H1 (cell line): ENCODE results near the gene MGAT5.

ENCODE experiments used
- ATF2 ChIP-seq: IDR thresholded peaks from 2 replicates; pipeline ENCODE4 v1.6.1; 2012; ENCODE audit warnings: low read length, inconsistent platforms
- BRCA1 ChIP-seq: IDR thresholded peaks from 2 replicates; pipeline ENCODE4 v1.6.1; 2012; ENCODE audit warnings: low read depth, low read length, improper control_type of control experiment
- CBX5 ChIP-seq: fragments of 300-800, 300-1000 bp; sonication (generic); IDR thresholded peaks from 2 replicates; pipeline ENCODE4 v1.7.1; 2016; ENCODE audit warnings: antibody characterized with exemption, low read length, low read depth
- CBX8 ChIP-seq: fragments of 300-800, 300-1000 bp; sonication (generic); IDR thresholded peaks from 2 replicates; pipeline ENCODE4 v1.7.1; 2016; ENCODE audit warnings: low read depth, low read length, borderline replicate concordance
- GABPA ChIP-seq: IDR thresholded peaks from 2 replicates; pipeline ENCODE4 v1.6.1; 2011; ENCODE audit warnings: mild to moderate bottlenecking, low read length, moderate library complexity, borderline replicate concordance; ENCODE audit not compliant: insufficient read depth
- JUND ChIP-seq: IDR thresholded peaks from 2 replicates; pipeline ENCODE4 v1.6.1; 2011; ENCODE audit warnings: mild to moderate bottlenecking, improper control_type of control experiment, low read length
- MAFK ChIP-seq: IDR thresholded peaks from 2 replicates; pipeline ENCODE4 v1.6.1; 2012; ENCODE audit warnings: low read depth, mild to moderate bottlenecking, improper control_type of control experiment, low read length
- RAD21 ChIP-seq, 2 experiments: IDR thresholded peaks in 1 of 2; conservative IDR thresholded peaks in 1 of 2; 2 replicates each; pipeline ENCODE4 v1.6.1; 2011; ENCODE audit warnings: low read depth in 2 of 2, low read length in 2 of 2, improper control_type of control experiment in 1 of 2, inconsistent platforms in 1 of 2, mild to moderate bottlenecking in 1 of 2, moderate library complexity in 1 of 2
- YY1 ChIP-seq: IDR thresholded peaks from 2 replicates; pipeline ENCODE4 v1.6.1; 2011; ENCODE audit warnings: low read depth, mild to moderate bottlenecking, low read length
- TF ChIP-seq, protein P1 (sequence below), 3 experiments: IDR thresholded peaks; 1 replicate in 2 of 3; 2 replicates in 1 of 3; pipeline versions ENCODE4 v1.5.1 to v1.6.1; 2011; ENCODE audit warnings: low read length in 3 of 3, mild to moderate bottlenecking in 3 of 3, inconsistent platforms in 2 of 3, low read depth in 1 of 3, moderate library complexity in 1 of 3; ENCODE audit not compliant: insufficient read depth in 1 of 3; ENCODE audit errors: control extremely low read depth in 1 of 3
- TF ChIP-seq, protein P2 (sequence below): IDR thresholded peaks from 2 replicates; pipeline ENCODE4 v1.6.1; 2011; ENCODE audit warnings: low read length, improper control_type of control experiment

DNA sequence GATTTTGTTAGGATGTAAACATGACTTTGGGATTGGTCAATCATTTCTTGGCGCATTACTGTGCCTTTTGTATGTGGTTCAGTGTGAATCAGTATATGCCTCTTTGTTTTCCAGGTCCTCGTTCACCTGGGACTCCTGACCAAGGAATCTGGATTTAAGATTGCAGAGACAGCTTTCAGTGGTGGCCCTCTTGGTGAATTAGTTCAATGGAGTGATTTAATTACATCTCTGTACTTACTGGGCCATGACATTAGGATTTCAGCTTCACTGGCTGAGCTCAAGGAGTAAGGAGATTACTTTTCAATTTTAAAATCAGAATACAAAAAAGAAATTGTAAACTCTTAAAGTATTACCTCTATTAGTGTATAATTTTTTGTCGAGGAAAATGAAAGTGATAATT, 87.6 kb downstream of the MGAT5 start:
- TF ChIP-seq ATF2 (no peak), RAD21 (IDR thresholded peaks at IDR 0.05 in 1 of 2, conservative IDR thresholded peaks at IDR 0.05 in 1 of 2; ENCODE audit: low read depth in 2 of 2, low read length in 2 of 2) (no peak), JUND (no peak), GABPA (no peak), BRCA1 (no peak), MAFK (no peak), CBX8 (no peak), CBX5 (no peak), YY1 (no peak)
- TF ChIP-seq, protein P1, sequence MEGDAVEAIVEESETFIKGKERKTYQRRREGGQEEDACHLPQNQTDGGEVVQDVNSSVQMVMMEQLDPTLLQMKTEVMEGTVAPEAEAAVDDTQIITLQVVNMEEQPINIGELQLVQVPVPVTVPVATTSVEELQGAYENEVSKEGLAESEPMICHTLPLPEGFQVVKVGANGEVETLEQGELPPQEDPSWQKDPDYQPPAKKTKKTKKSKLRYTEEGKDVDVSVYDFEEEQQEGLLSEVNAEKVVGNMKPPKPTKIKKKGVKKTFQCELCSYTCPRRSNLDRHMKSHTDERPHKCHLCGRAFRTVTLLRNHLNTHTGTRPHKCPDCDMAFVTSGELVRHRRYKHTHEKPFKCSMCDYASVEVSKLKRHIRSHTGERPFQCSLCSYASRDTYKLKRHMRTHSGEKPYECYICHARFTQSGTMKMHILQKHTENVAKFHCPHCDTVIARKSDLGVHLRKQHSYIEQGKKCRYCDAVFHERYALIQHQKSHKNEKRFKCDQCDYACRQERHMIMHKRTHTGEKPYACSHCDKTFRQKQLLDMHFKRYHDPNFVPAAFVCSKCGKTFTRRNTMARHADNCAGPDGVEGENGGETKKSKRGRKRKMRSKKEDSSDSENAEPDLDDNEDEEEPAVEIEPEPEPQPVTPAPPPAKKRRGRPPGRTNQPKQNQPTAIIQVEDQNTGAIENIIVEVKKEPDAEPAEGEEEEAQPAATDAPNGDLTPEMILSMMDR (IDR thresholded peaks at IDR 0.05; ENCODE audit: control extremely low read depth in 1 of 3, insufficient read depth in 1 of 3, low read depth in 1 of 3, low read length in 3 of 3) = no peak
- TF ChIP-seq, protein P2, sequence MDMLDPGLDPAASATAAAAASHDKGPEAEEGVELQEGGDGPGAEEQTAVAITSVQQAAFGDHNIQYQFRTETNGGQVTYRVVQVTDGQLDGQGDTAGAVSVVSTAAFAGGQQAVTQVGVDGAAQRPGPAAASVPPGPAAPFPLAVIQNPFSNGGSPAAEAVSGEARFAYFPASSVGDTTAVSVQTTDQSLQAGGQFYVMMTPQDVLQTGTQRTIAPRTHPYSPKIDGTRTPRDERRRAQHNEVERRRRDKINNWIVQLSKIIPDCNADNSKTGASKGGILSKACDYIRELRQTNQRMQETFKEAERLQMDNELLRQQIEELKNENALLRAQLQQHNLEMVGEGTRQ = no peak
